Heart left ventricle (tissue), 16 donors: ENCODE data around the gene HTD2. TPM values are rescaled to one million over a fixed set of nuclear protein-coding genes. Genes with fewer than 3 reads are reported as not detected.

Experiments used
- ATAC-seq, 4 donors: fragments of 200-7000 bp; cut with Tn5 transposase; one replicate each; pipeline ENCODE4 v1.9.1; 2020 to 2022; ENCODE audit warnings: moderate library complexity in 4 of 4, mild to moderate bottlenecking in 3 of 4, moderate number of reproducible peaks in 1 of 4
- DNase-seq, 5 donors: peaks; one replicate each; pipeline ENCODE4 v3.0.0-alpha.2; 2020
- H3K27ac ChIP-seq, 12 donors: fragments of 200-600 bp; sonication (generic) in 4 of 12; one replicate each; pipeline versions ENCODE4 v1.5.0 to v1.8.0; 2016 to 2022; ENCODE audit warnings: mild to moderate bottlenecking in 2 of 12
- H3K27me3 ChIP-seq, 9 donors: fragments of 200-600 bp; sonication (generic) in 2 of 9; one replicate each; pipeline versions ENCODE4 v1.5.1 to v1.8.0; 2016 to 2022; ENCODE audit warnings: mild to moderate bottlenecking in 3 of 9
- H3K36me3 ChIP-seq, 9 donors: fragments of 200-600 bp; sonication (generic) in 2 of 9; one replicate each; pipeline versions ENCODE4 v1.5.0 to v1.8.0; 2018 to 2022; ENCODE audit warnings: mild to moderate bottlenecking in 2 of 9
- H3K4me1 ChIP-seq, 12 donors: fragments of 200-600 bp; sonication (generic) in 4 of 12; one replicate each; pipeline versions ENCODE4 v1.5.0 to v1.8.0; 2016 to 2022; ENCODE audit warnings: mild to moderate bottlenecking in 3 of 12
- H3K4me3 ChIP-seq, 12 donors: fragments of 200-600 bp; sonication (generic) in 4 of 12; one replicate each; pipeline versions ENCODE4 v1.5.0 to v1.8.0; 2017 to 2022; ENCODE audit warnings: mild to moderate bottlenecking in 9 of 12, moderate library complexity in 4 of 12
- H3K9me3 ChIP-seq, 12 donors: fragments of 200-600 bp; sonication (generic) in 4 of 12; one replicate each; pipeline versions ENCODE4 v1.5.0 to v1.8.0; 2016 to 2022; ENCODE audit warnings: mild to moderate bottlenecking in 1 of 12
- CTCF ChIP-seq, 12 donors: fragments of 200-600 bp; sonication (generic) in 4 of 12; IDR thresholded peaks; one replicate each; pipeline versions ENCODE4 v1.5.0 to v1.8.0; 2018 to 2022; ENCODE audit warnings: antibody characterized with exemption in 12 of 12, mild to moderate bottlenecking in 5 of 12
- POLR2A ChIP-seq, 2 donors: fragments of 450-650 bp; IDR thresholded peaks; one replicate each; pipeline ENCODE4 v1.6.1; 2017; ENCODE audit warnings: antibody characterized with exemption in 2 of 2, mild to moderate bottlenecking in 2 of 2, moderate library complexity in 2 of 2
- WGBS, 4 donors: extraction: QIAGEN DNeasy Blood & Tissue Kit in 2 of 4; methylation state at CpG; one replicate each; pipeline versions ENCODE4 v1.1.5 to v1.1.7; 2013 to 2018; 5-methylcytosine and 5-hydroxymethylcytosine counted together
- intact Hi-C, 10 donors: fragments of 100-400 bp; cut with DNase I; formaldehyde crosslinking; loops; one replicate each; pipeline versions ENCODE4 v1.11.1 to v1.14.2; 2022
- polyA plus RNA-seq, 2 donors: library from polyadenylated mRNA; stranded (reverse); fragments of 200-250 nt; gene quantifications; one replicate each; pipeline ENCODE4 v1.2.3, GENCODE V29; 2013
- total RNA-seq, 9 donors: library from RNA; depleted of rRNA in 2 of 9; stranded (reverse); fragments of >200 nt in 2 of 9; fragmentation: NEBNext Ultra II Directional in 3 of 9; extraction: Animal tissue kit (Norgen Biotek cat#: 25700) in 3 of 9; gene quantifications; one replicate each; pipeline versions ENCODE4 v1.1.0 to v1.2.4, GENCODE V29; 2016 to 2023
- donor health status: ischemic (EF 13 %, LVEDD 7.1; RV severe dilation, severe dysfunction).
- donor health status: healthy with polysubstance abuse.
- donor health status: DM: no; HTN: yes; CAD: no.
- donor health status: DM: no; HTN: no; CAD: no.
- donor health status: ischemic (EF 25% LVEDD 6.9; RV normal size, moderate dysfunction).
- donor health status: ischemic (EF 25% LVEDD 5.7; RV mildly dilated, moderate dysfunction).
- donor health status: healthy.
- donor health status: DM: yes; HTN: yes; CAD: no.
- donor health status: ischemic (EF 35%, LVEDD 5.7; RV mildly dilated, moderate dysfunction).
- donor health status: nonischemic (EF 11% LVEDD 7.7; RV severe dilation, severe dysfunction).
- donor health status: DM: yes; HTN: yes; CAD: no.
- donor health status: PGD.
- donor health status: ischemic (EF 29% LVEDD 5.4; RV normal size, mild dysfunction).
- donor health status: nonischemic (EF 23%, LVEDD 6.1; RV moderate dilation, normal function).

The HTD2 gene
- total and polyA plus RNA-seq, 11 donors, result 2.7 to 21.6 (median 12.4) TPM

DNA sequence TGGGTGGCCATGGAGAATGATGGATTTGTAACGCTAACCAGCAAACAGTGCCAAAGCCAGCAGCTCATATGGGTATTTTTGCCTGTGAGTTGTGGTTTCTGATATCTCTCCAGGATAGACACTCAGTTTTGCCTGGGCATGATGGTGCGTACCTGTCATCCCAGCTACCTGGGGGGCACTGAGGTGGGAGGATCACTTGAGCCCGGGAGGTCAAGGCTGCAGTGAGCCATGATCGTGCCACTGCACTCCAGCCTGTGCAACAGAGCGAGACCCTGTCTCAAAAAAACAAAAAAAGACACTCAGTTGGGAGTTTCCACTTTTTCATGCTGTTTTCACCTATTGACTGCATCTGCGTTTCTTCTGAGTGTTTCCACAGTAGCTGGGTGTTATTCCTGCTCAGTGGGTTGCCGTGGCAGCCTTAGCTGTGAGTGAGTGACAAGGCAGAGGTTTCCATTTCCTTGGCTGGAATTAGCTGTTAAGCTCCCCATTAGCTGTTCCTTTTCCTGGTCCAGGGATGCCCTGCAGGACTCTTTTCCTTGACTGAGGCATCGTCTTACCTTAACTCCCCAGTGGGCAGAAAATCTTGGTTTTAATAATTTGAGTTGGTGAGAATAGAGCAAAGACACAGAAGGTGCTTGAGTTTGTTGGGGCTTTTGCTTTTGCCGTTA, 14.5 kb upstream of the HTD2 start:
- intact Hi-C loops, result loop anchor here in 1 of 10 donors (10.0 kb wide), 1 partner anchor 47 kb away; no protein-coding TSS in a partner anchor
- no peak for TF ChIP-seq CTCF (IDR thresholded peaks at IDR 0.05)
- no peak for TF ChIP-seq POLR2A (IDR thresholded peaks at IDR 0.05)
- peaks cover 0 to 5% (median 0%) of the 10 kb centered on the region in 12 donors for H3K4me1 ChIP-seq
- DNase-seq (no peak), ATAC-seq (no peak)
- peaks cover 0 to 8% (median 0%) of the 10 kb centered on the region in 12 donors for H3K9me3 ChIP-seq
- no peak overlapping the region for H3K27ac ChIP-seq
- peaks cover 0 to 21% (median 4%) of the 10 kb centered on the region in 9 donors for H3K36me3 ChIP-seq
- WGBS, 4 donors, result 75 to 92% (median 81%) methylated on average over 9 of the region's 9 CpGs
- H3K27me3 ChIP-seq, result no peaks in the 10 kb centered on the region
- H3K4me3 ChIP-seq, result no peak overlapping the region

- 80 to 94% (median 87%) methylated on average over 10 of the region's 10 CpGs for WGBS, 4 donors
- Histone ChIP-seq H3K27ac (no peak overlapping the region), H3K4me1 (no peaks in the 10 kb centered on the region), H3K27me3 (no peaks in the 10 kb centered on the region), H3K9me3 (peaks cover 0 to 8% (median 0%) of the 10 kb centered on the region in 12 donors), H3K4me3 (no peak overlapping the region), H3K36me3 (peaks cover 0 to 11% (median 4%) of the 10 kb centered on the region in 9 donors)
- TF ChIP-seq CTCF (IDR thresholded peaks at IDR 0.05), result no peak
- TF ChIP-seq POLR2A (IDR thresholded peaks at IDR 0.05), result no peak
- DNase-seq (no peak), ATAC-seq (no peak)
- intact Hi-C loops, result loop anchor here in 1 of 10 donors (10.0 kb wide), 1 partner anchor 48 kb away; no protein-coding TSS in a partner anchor
Observed at GRCh38 chr3:58292866-58293265, 13.5 kb upstream of the HTD2 start.

DNA sequence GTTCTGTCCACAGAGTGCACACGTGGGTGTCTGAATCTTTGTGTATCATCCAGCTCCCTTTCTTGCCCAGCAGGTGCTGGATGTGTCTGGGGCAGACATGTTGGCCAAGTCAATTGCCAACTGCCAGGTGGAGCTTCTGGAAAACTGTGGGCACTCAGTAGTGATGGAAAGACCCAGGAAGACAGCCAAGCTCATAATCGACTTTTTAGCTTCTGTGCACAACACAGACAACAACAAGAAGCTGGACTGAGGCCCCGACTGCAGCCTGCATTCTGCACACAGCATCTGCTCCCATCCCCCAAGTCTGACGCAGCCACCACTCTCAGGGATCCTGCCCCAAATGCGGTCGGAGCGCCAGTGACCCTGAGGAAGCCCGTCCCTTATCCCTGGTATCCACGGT, 12.8 kb upstream of the HTD2 start:
- Histone ChIP-seq H3K4me3 (no peak overlapping the region), H3K36me3 (peaks cover 0 to 5% (median 0%) of the 10 kb centered on the region in 9 donors), H3K27me3 (no peaks in the 10 kb centered on the region), H3K9me3 (peaks cover 0 to 8% (median 0%) of the 10 kb centered on the region in 12 donors), H3K4me1 (no peaks in the 10 kb centered on the region), H3K27ac (no peak overlapping the region)
- ATAC-seq (no peak), DNase-seq (no peak)
- 76 to 80% (median 78%) methylated on average over 7 to 9 of the region's 9 CpGs for WGBS, 4 donors
- TF ChIP-seq CTCF (IDR thresholded peaks at IDR 0.05), result no peak
- no peak for TF ChIP-seq POLR2A (IDR thresholded peaks at IDR 0.05)
- intact Hi-C loops, result loop anchor here in 1 of 10 donors (10.0 kb wide), 1 partner anchor 49 kb away; no protein-coding TSS in a partner anchor

DNA sequence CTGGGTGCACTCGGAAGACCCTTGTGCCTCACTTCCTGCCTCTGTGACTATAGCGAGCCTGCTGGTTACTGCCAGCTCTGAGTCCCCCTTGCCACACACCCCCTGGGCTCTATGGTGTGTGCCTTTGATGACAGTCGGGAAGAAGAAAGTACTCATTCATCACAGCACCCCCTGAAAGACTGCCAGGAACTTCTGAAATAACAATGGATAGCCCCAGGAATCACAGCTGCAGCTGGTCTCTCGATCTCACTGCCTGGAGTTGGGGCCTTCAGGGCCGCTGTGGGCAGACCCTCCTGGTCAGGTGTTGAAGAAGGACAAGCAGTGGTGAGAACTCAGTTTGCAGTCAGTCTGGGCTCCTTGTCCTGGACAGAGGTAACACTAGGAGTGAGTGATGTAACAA, 10.1 kb upstream of the HTD2 start:
- intact Hi-C loops, result loop anchor here in 5 of 10 donors (5.0 to 10.0 kb wide), 4 partner anchors 44 to 109 kb away; partner anchors contain the start of gene ABHD6 (in 3 of the 5)
- ATAC-seq (no peak), DNase-seq (no peak)
- peaks cover 0 to 8% (median 0%) of the 10 kb centered on the region in 12 donors for H3K9me3 ChIP-seq
- TF ChIP-seq CTCF (IDR thresholded peaks at IDR 0.05) (no peak), POLR2A (IDR thresholded peaks at IDR 0.05) (no peak)
- H3K27me3 ChIP-seq, result no peaks in the 10 kb centered on the region
- WGBS, 4 donors, result 63 to 81% (median 75%) methylated on average over 5 of the region's 5 CpGs
- H3K4me1 ChIP-seq, result peaks cover 0 to 2% (median 0%) of the 10 kb centered on the region in 12 donors
- no peak overlapping the region for H3K4me3 ChIP-seq
- H3K27ac ChIP-seq, result no peak overlapping the region
- H3K36me3 ChIP-seq, result peaks cover 0 to 4% (median 0%) of the 10 kb centered on the region in 9 donors
